OCI-LY3 (cell line): ENCODE measurements around the gene KCNMA1.

Source experiments
- EZH2phosphoT487 ChIP-seq: fragments of 200-600 bp; shearing (Covaris generic); IDR thresholded peaks from 2 replicates; pipeline ENCODE4 v1.6.1; 2018; ENCODE audit warnings: antibody characterized with exemption, mixed run types, low read depth
- TF ChIP-seq, protein P1 (sequence below): fragments of 200-600, 300-600 bp; sonication (generic); IDR thresholded peaks from 2 replicates; pipeline ENCODE4 v1.5.1; 2014; ENCODE audit warnings: antibody characterized with exemption, low read length, low read depth

GRCh38 chr10:77664008-77664407 is 26.4 kb upstream of the KCNMA1 start:
- TF ChIP-seq, protein P1, sequence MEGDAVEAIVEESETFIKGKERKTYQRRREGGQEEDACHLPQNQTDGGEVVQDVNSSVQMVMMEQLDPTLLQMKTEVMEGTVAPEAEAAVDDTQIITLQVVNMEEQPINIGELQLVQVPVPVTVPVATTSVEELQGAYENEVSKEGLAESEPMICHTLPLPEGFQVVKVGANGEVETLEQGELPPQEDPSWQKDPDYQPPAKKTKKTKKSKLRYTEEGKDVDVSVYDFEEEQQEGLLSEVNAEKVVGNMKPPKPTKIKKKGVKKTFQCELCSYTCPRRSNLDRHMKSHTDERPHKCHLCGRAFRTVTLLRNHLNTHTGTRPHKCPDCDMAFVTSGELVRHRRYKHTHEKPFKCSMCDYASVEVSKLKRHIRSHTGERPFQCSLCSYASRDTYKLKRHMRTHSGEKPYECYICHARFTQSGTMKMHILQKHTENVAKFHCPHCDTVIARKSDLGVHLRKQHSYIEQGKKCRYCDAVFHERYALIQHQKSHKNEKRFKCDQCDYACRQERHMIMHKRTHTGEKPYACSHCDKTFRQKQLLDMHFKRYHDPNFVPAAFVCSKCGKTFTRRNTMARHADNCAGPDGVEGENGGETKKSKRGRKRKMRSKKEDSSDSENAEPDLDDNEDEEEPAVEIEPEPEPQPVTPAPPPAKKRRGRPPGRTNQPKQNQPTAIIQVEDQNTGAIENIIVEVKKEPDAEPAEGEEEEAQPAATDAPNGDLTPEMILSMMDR = no peak
- no peak for TF ChIP-seq EZH2phosphoT487
